Naive thymus-derived CD8-positive, alpha-beta T cell (primary cell): ENCODE data around the gene DIP2A. TPM values are rescaled to one million over a fixed set of nuclear protein-coding genes. Genes with fewer than 3 reads are reported as not detected.

Source experiments
- ATAC-seq, 2 donors: fragments of 150-1000 bp; cut with Tn5 transposase in 1 of 2; sonication (Bioruptor Pico), chemical (Tn5 transposase) in 1 of 2; 1 replicate in 1 of 2; 2 replicates in 1 of 2; pipeline ENCODE4 v1.10.0; 2021; ENCODE audit warnings: mild to moderate bottlenecking in 2 of 2, moderate library complexity in 2 of 2
- POLR2A ChIA-PET: fragments of 350-600 bp; sonication (Branson Sonifier 250); formaldehyde crosslinking; loops from one replicate; lab custom pipeline; 2021; ENCODE audit warnings: antibody characterized with exemption; lab: Charles Lee
- DNase-seq, 10 donors: peaks; one replicate each; pipeline versions ENCODE4 v3.0.0 to v3.0.0-alpha.2; 2020 to 2022
- H3K27ac Mint-ChIP-seq, 10 donors: one replicate each; pipeline ENCODE4 v1.8.0; 2020 to 2022; ENCODE audit warnings: mild to moderate bottlenecking in 10 of 10, mixed read lengths in 10 of 10, moderate library complexity in 4 of 10, inconsistent platforms in 1 of 10
- H3K27me3 Mint-ChIP-seq, 5 donors: one replicate each; pipeline ENCODE4 v1.8.0; 2021 to 2022; ENCODE audit warnings: mixed read lengths in 5 of 5
- H3K36me3 Mint-ChIP-seq, 3 donors: one replicate each; pipeline ENCODE4 v1.8.0; 2020 to 2022; ENCODE audit warnings: mixed read lengths in 3 of 3, mild to moderate bottlenecking in 2 of 3, inconsistent platforms in 1 of 3
- H3K4me1 Mint-ChIP-seq, 4 donors: one replicate each; pipeline ENCODE4 v1.8.0; 2021 to 2022; ENCODE audit warnings: mixed read lengths in 4 of 4
- H3K4me3 Mint-ChIP-seq, 10 donors: one replicate each; pipeline ENCODE4 v1.8.0; 2020 to 2022; ENCODE audit warnings: mild to moderate bottlenecking in 10 of 10, mixed read lengths in 10 of 10, moderate library complexity in 6 of 10, inconsistent platforms in 1 of 10
- H3K9me3 Mint-ChIP-seq, 9 donors: one replicate each; pipeline ENCODE4 v1.8.0; 2020 to 2022; ENCODE audit warnings: mixed read lengths in 9 of 9, mild to moderate bottlenecking in 3 of 9, inconsistent platforms in 1 of 9, moderate library complexity in 1 of 9
- polyA plus RNA-seq, 3 donors: library from polyadenylated mRNA; unstranded; fragments of 300-500 nt; fragmentation: Illumina TruSeq; gene quantifications; one replicate each; pipeline ENCODE4 v1.2.3, GENCODE V29; 2021
- total RNA-seq, 8 experiments: library from RNA in 2 of 8; stranded (reverse) in 2 of 8; gene quantifications; one replicate each; pipeline ENCODE4 v1.2.3 and lab custom pipeline; 2021 to 2026

The DIP2A gene
- total and polyA plus RNA-seq, 5 experiments from 2014 or later: 26.8 to 163 (median 33.6) TPM

GRCh38 chr21:46418265-46418946, 40.3 kb upstream of the DIP2A start:
- Mint-ChIP-seq H3K36me3 (peaks cover 0 to 45% (median 17%) of the 10 kb centered on the region in 3 donors), H3K4me3 (no peak overlapping the region), H3K27ac (peak overlapping the region in 5 of 10 donors; percentile 22 to 63 (median 58)), H3K9me3 (no peaks in the 10 kb centered on the region), H3K4me1 (peaks cover 3 to 15% (median 12%) of the 10 kb centered on the region in 4 donors), H3K27me3 (no peaks in the 10 kb centered on the region)
- DNase-seq: peak in 1 of 10 donors; percentile 41
- POLR2A ChIA-PET: no interaction called here
- no peak for ATAC-seq

DNA sequence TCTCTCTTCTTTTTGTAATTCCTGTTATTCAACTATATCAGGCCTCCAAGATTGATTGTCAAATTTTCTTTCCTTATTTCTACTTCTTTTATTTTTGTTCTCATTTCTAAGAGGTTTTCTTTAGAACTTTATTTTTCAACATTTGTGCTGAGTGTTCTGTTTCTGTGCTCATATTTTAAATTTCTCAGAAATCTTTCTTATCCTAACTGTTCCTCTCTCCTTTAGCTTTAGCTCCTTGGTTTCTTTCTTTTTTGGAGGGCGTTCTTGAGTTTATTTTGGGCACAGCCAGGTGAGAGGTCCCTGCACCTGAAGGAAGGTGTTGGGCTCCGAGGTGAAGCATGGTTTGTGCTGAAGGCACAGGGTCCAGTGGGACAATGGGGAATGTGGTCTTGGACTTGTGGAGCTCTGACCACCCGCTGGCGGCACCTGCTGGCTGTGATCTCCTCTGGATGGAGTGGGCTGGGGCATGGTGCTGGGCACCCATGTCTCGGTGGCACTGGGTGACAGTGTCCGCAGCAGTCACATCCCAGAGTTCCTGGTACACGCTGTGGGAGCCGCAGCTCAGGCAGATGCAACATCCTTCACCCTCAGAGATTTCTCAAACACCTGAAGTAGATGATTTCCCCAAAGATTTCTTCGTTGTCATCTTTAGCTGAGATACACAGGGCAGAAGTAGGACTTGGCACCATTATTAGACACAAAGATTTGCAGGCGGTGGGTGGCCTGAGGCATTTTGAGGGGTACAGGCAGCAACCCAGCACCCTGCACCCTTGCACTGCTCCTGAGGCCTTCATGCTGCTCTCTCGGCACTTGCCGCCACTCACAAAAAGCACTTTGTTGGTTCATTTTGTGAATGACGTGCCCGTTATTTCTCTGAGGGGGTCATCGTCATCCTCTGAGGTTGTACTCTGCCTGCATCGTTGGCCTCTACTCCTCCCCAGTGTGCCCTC, 38.2 kb upstream of the DIP2A start:
- no peak for ATAC-seq
- POLR2A ChIA-PET: no interaction called here
- peak in 1 of 10 donors; percentile 55 for DNase-seq
- Mint-ChIP-seq H3K36me3 (peaks cover 0 to 42% (median 17%) of the 10 kb centered on the region in 3 donors), H3K4me1 (peaks cover 10 to 31% (median 29%) of the 10 kb centered on the region in 4 donors), H3K27ac (peak overlapping the region in 8 of 10 donors; percentile 11 to 81 (median 62)), H3K9me3 (no peaks in the 10 kb centered on the region), H3K27me3 (no peaks in the 10 kb centered on the region), H3K4me3 (no peak overlapping the region)

GRCh38 chr21:46421191-46421750, 37.4 kb upstream of the DIP2A start:
- POLR2A ChIA-PET: no interaction called here
- peak in 1 of 10 donors; percentile 59 for DNase-seq
- H3K27me3 Mint-ChIP-seq: no peaks in the 10 kb centered on the region
- no peak for ATAC-seq
- peaks cover 0 to 35% (median 14%) of the 10 kb centered on the region in 3 donors for H3K36me3 Mint-ChIP-seq
- H3K27ac Mint-ChIP-seq: peak overlapping the region in 5 of 10 donors; percentile 29 to 70 (median 56)
- H3K4me3 Mint-ChIP-seq: peak overlapping the region in 1 of 10 donors; percentile 26
- H3K9me3 Mint-ChIP-seq: no peaks in the 10 kb centered on the region
- H3K4me1 Mint-ChIP-seq: peaks cover 13 to 36% (median 33%) of the 10 kb centered on the region in 4 donors

- peak overlapping the region in 8 of 10 donors; percentile 43 to 95 (median 74) for H3K27ac Mint-ChIP-seq
- POLR2A ChIA-PET: interaction anchor here (0.8 to 6.0 kb wide), 3 partner anchors 8 to 14 kb away, joined by 3 to 65 read pairs (median 4); no protein-coding TSS in a partner anchor
- no peaks in the 10 kb centered on the region for H3K27me3 Mint-ChIP-seq
- ATAC-seq (no peak), DNase-seq (peak in 1 of 10 donors; percentile 63)
- H3K36me3 Mint-ChIP-seq: peaks cover 0 to 31% (median 11%) of the 10 kb centered on the region in 3 donors
- peak overlapping the region in 1 of 10 donors; percentile 26 for H3K4me3 Mint-ChIP-seq
- H3K9me3 Mint-ChIP-seq: no peaks in the 10 kb centered on the region
- peaks cover 13 to 42% (median 35%) of the 10 kb centered on the region in 4 donors for H3K4me1 Mint-ChIP-seq
These were observed 36.7 kb upstream of the DIP2A start for GRCh38 chr21:46421756-46422555.

DNA sequence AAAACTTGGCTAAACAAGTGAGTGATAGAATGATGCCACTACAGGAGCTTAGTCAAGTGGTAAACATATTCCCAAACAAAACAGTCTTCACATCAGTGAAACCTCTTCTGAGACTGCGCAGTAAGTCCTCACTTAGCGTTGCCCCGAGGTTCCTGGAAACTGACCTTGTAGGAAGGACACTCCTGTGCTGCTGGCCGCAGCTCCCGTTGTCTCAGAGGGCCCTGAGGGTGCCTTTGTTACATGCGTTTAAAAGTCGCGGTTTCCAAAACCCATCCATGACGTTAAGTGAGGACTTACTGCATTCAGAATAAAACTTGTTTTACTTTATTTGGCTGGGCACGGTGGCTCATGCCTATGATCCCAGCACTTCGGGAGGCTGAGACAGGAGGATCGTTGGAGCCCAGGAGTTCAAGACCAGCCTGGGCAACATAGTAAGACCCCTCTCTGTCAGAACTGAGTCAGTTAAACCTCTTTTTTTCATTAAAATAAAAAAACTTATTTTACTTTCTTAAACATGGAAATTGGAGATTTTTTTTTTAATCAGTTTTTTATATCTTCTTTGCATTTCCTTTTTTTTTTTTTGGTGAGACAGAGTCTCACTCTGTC, 36.0 kb upstream of the DIP2A start:
- DNase-seq: no peak
- Mint-ChIP-seq H3K4me3 (peak overlapping the region in 8 of 10 donors; percentile 16 to 81 (median 48)), H3K27me3 (no peaks in the 10 kb centered on the region), H3K9me3 (no peaks in the 10 kb centered on the region), H3K36me3 (peaks cover 0 to 31% (median 11%) of the 10 kb centered on the region in 3 donors), H3K4me1 (peaks cover 13 to 46% (median 42%) of the 10 kb centered on the region in 4 donors), H3K27ac (peak overlapping the region; percentile 74 to 95 (median 90))
- ATAC-seq: no peak
- POLR2A ChIA-PET: interaction anchor here (0.8 to 6.0 kb wide), 6 partner anchors 9 to 217 kb away, joined by 3 to 65 read pairs (median 4); no protein-coding TSS in a partner anchor

GRCh38 chr21:46423546-46424038, 35.1 kb upstream of the DIP2A start:
- ATAC-seq: no peak
- no peak for DNase-seq
- Mint-ChIP-seq H3K4me3 (peak overlapping the region; percentile 72 to 92 (median 88)), H3K9me3 (no peaks in the 10 kb centered on the region), H3K4me1 (peaks cover 13 to 46% (median 42%) of the 10 kb centered on the region in 4 donors), H3K27ac (peak overlapping the region; percentile 94 to 100 (median 99)), H3K36me3 (peaks cover 0 to 25% (median 6%) of the 10 kb centered on the region in 3 donors), H3K27me3 (no peaks in the 10 kb centered on the region)
- POLR2A ChIA-PET: interaction anchor here (0.6 to 6.0 kb wide), 19 partner anchors 9 to 216 kb away, joined by 3 to 65 read pairs (median 4); partner anchors contain the start of genes DIP2A, MCM3AP and PRMT2

- H3K4me1 Mint-ChIP-seq: peaks cover 13 to 46% (median 43%) of the 10 kb centered on the region in 4 donors
These were observed 34.6 kb upstream of the DIP2A start for GRCh38 chr21:46424039-46424591.

DNA sequence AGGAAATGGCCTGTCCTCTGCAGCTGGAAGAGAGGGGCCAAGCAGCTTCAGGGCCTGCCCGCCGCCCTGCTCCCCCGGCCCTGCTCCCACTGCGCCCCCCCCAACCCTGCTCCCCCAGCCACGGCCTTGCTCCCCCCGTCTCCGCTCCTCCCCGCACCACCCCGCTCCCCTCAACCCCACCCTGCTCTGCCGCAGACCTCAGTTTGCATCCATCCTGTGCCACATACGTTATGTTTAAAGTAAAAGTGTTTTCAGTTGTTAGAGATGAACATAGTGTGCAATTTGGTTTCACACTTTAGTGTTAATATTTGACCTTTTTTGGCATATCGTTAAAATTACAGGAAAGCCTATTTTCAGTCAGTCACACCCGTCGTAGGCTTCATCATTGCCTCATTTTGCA, 34.1 kb upstream of the DIP2A start:
- no peaks in the 10 kb centered on the region for H3K9me3 Mint-ChIP-seq
- H3K4me1 Mint-ChIP-seq: peaks cover 13 to 48% (median 43%) of the 10 kb centered on the region in 4 donors
- DNase-seq (peak; percentile 35 to 82 (median 59)), ATAC-seq (peak; percentile 42 to 44)
- peaks cover 0 to 15% (median 6%) of the 10 kb centered on the region in 3 donors for H3K36me3 Mint-ChIP-seq
- peak overlapping the region; percentile 94 to 100 (median 99) for H3K27ac Mint-ChIP-seq
- POLR2A ChIA-PET: interaction anchor here (0.6 to 6.0 kb wide), 18 partner anchors 8 to 215 kb away, joined by 3 to 65 read pairs (median 5); partner anchors contain the start of genes C21orf58, DIP2A, MCM3AP and PCNT
- peak overlapping the region; percentile 72 to 92 (median 88) for H3K4me3 Mint-ChIP-seq
- no peaks in the 10 kb centered on the region for H3K27me3 Mint-ChIP-seq

More at GRCh38 chr21:46424039-46424591, 34.6 kb upstream of the DIP2A start:
- peak; percentile 27 to 54 for ATAC-seq
- DNase-seq: peak in 8 of 10 donors; percentile 25 to 74 (median 50)
- no peaks in the 10 kb centered on the region for H3K9me3 Mint-ChIP-seq
- H3K27ac Mint-ChIP-seq: peak overlapping the region; percentile 94 to 100 (median 99)
- peaks cover 0 to 20% (median 6%) of the 10 kb centered on the region in 3 donors for H3K36me3 Mint-ChIP-seq
- peak overlapping the region; percentile 72 to 92 (median 88) for H3K4me3 Mint-ChIP-seq
- H3K27me3 Mint-ChIP-seq: no peaks in the 10 kb centered on the region
- POLR2A ChIA-PET: interaction anchor here (0.6 to 6.0 kb wide), 20 partner anchors 8 to 216 kb away, joined by 3 to 65 read pairs (median 4); partner anchors contain the start of genes DIP2A, MCM3AP and PRMT2

DNA sequence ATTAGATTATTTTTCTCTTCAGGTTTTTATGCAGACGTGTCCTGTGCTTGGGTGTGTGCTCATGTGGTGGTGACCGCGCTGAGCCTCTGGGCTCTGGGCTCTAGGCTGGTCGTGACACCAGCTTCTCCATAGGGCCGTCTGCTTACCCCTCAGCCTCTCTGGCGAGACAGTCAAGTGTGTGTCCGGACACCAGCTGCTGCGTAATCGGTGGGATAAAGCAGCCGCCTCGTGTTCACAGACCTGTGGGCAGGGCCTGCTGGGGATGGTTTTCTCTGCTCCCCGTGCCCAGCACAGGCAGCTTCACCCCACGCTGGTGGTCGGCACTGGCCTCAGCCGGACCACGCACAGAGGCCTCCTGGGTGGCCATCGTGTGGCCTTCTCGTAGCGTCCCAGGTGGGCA, 33.6 kb upstream of the DIP2A start:
- Mint-ChIP-seq H3K9me3 (no peaks in the 10 kb centered on the region), H3K36me3 (peaks cover 0 to 17% (median 8%) of the 10 kb centered on the region in 3 donors), H3K4me1 (peaks cover 13 to 51% (median 47%) of the 10 kb centered on the region in 4 donors), H3K4me3 (peak overlapping the region; percentile 72 to 92 (median 88)), H3K27ac (peak overlapping the region; percentile 94 to 100 (median 99)), H3K27me3 (no peaks in the 10 kb centered on the region)
- POLR2A ChIA-PET: interaction anchor here (0.9 to 6.0 kb wide), 18 partner anchors 11 to 215 kb away, joined by 3 to 65 read pairs (median 5); partner anchors contain the start of genes C21orf58, DIP2A, MCM3AP and PCNT
- ATAC-seq (peak in 1 of 2 donors; percentile 9), DNase-seq (peak in 1 of 10 donors; percentile 15)

DNA sequence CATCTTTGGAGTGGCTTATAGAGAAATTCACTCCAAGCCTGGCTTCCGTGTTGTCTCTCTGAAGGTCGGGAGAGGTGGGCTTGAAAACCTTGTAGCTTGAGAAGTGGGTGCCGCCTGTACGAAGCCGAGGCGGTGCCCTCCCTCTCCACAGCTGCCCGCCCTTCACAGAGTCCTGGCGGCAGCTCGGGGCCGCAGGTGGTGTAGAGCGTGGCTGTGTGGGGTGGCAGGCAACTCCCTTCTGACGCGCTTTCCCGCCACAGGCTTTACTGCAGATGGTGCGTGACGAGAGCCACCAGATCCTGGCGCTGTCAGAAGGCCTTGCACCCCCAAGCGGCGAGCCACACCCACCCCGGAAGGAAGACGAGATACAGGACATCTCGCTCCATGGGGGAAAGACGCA, 33.1 kb upstream of the DIP2A start:
- H3K4me1 Mint-ChIP-seq: peaks cover 10 to 52% (median 47%) of the 10 kb centered on the region in 4 donors
- no peaks in the 10 kb centered on the region for H3K9me3 Mint-ChIP-seq
- H3K27me3 Mint-ChIP-seq: no peaks in the 10 kb centered on the region
- POLR2A ChIA-PET: interaction anchor here (0.6 to 6.0 kb wide), 19 partner anchors 10 to 326 kb away, joined by 3 to 65 read pairs (median 5); partner anchors contain the start of genes C21orf58, DIP2A, PCNT and PRMT2
- ATAC-seq (peak; percentile 78 to 88), DNase-seq (peak; percentile 50 to 94 (median 86))
- peak overlapping the region; percentile 72 to 92 (median 88) for H3K4me3 Mint-ChIP-seq
- H3K36me3 Mint-ChIP-seq: peaks cover 0 to 16% (median 7%) of the 10 kb centered on the region in 3 donors
- H3K27ac Mint-ChIP-seq: peak overlapping the region; percentile 94 to 100 (median 99)
